CD8-positive, alpha-beta memory T cell (primary cell): ENCODE measurements around the gene SNX20. TPM values are rescaled to one million over a fixed set of nuclear protein-coding genes. Genes with fewer than 3 reads are reported as not detected.

Experiments
- CTCF ChIA-PET: fragments of 350-600 bp; sonication (Branson Sonifier 250); formaldehyde crosslinking; loops from one replicate; lab custom pipeline; 2021; ENCODE audit warnings: antibody characterized with exemption; lab: Charles Lee
- POLR2A ChIA-PET: fragments of 350-600 bp; sonication (Branson Sonifier 250); formaldehyde crosslinking; loops from one replicate; lab custom pipeline; 2021; ENCODE audit warnings: antibody characterized with exemption; lab: Charles Lee
- DNase-seq, 5 donors: peaks; one replicate each; pipeline versions ENCODE4 v3.0.0 to v3.0.0-alpha.2; 2020 to 2022; ENCODE audit warnings: mixed read lengths in 1 of 5
- H3K27ac ChIP-seq: one replicate; pipeline ENCODE4 v1.7.0; 2013; ENCODE audit warnings: low read depth, mild to moderate bottlenecking, low read length, moderate library complexity
- H3K27me3 ChIP-seq: 2 replicates; pipeline ENCODE4 v1.7.0; 2013; ENCODE audit warnings: low read length, mild to moderate bottlenecking; ENCODE audit not compliant: insufficient read depth, poor library complexity, severe bottlenecking
- H3K36me3 ChIP-seq: 2 replicates; pipeline ENCODE4 v1.7.0; 2013; ENCODE audit warnings: mild to moderate bottlenecking, low read length, moderate library complexity; ENCODE audit not compliant: insufficient read depth
- H3K4me1 ChIP-seq: 2 replicates; pipeline ENCODE4 v1.7.0; 2013; ENCODE audit warnings: mild to moderate bottlenecking, low read length, moderate library complexity; ENCODE audit not compliant: insufficient read depth
- H3K4me3 ChIP-seq: 2 replicates; pipeline ENCODE4 v1.7.0; 2013; ENCODE audit warnings: mild to moderate bottlenecking, low read length
- H3K9me3 ChIP-seq: 2 replicates; pipeline ENCODE4 v1.7.0; 2013; ENCODE audit warnings: mild to moderate bottlenecking, low read length
- H3K27ac Mint-ChIP-seq, 8 donors: one replicate each; pipeline ENCODE4 v1.8.0; 2020 to 2021; ENCODE audit warnings: mixed read lengths in 8 of 8, mild to moderate bottlenecking in 6 of 8, inconsistent platforms in 3 of 8, moderate library complexity in 3 of 8
- H3K27me3 Mint-ChIP-seq, 2 donors: one replicate each; pipeline ENCODE4 v1.8.0; 2020 to 2021; ENCODE audit warnings: mixed read lengths in 2 of 2, mild to moderate bottlenecking in 1 of 2, moderate library complexity in 1 of 2
- H3K36me3 Mint-ChIP-seq, 3 donors: one replicate each; pipeline ENCODE4 v1.8.0; 2020 to 2021; ENCODE audit warnings: mixed read lengths in 3 of 3, inconsistent platforms in 1 of 3, mild to moderate bottlenecking in 1 of 3
- H3K4me1 Mint-ChIP-seq, 3 donors: one replicate each; pipeline ENCODE4 v1.8.0; 2020 to 2021; ENCODE audit warnings: mixed read lengths in 3 of 3, inconsistent platforms in 1 of 3, mild to moderate bottlenecking in 1 of 3
- H3K4me3 Mint-ChIP-seq, 7 donors: one replicate each; pipeline ENCODE4 v1.8.0; 2020 to 2021; ENCODE audit warnings: mixed read lengths in 7 of 7, mild to moderate bottlenecking in 6 of 7, moderate library complexity in 4 of 7, inconsistent platforms in 2 of 7
- H3K9me3 Mint-ChIP-seq, 5 donors: one replicate each; pipeline ENCODE4 v1.8.0; 2020 to 2022; ENCODE audit warnings: mixed read lengths in 5 of 5, mild to moderate bottlenecking in 3 of 5, moderate library complexity in 2 of 5, inconsistent platforms in 1 of 5
- polyA plus RNA-seq: library from polyadenylated mRNA; unstranded; fragments of 300-500 nt; fragmentation: Illumina TruSeq; gene quantifications from one replicate; pipeline ENCODE4 v1.2.3, GENCODE V29; 2021
- total RNA-seq, 2 experiments: library from RNA; stranded (reverse); gene quantifications; one replicate each; pipeline ENCODE4 v1.2.3, GENCODE V29; 2021

SNX20 gene
- total and polyA plus RNA-seq, 3 experiments from 2014 or later, result 25.0 to 61.7 (median 27.8) TPM

DNA sequence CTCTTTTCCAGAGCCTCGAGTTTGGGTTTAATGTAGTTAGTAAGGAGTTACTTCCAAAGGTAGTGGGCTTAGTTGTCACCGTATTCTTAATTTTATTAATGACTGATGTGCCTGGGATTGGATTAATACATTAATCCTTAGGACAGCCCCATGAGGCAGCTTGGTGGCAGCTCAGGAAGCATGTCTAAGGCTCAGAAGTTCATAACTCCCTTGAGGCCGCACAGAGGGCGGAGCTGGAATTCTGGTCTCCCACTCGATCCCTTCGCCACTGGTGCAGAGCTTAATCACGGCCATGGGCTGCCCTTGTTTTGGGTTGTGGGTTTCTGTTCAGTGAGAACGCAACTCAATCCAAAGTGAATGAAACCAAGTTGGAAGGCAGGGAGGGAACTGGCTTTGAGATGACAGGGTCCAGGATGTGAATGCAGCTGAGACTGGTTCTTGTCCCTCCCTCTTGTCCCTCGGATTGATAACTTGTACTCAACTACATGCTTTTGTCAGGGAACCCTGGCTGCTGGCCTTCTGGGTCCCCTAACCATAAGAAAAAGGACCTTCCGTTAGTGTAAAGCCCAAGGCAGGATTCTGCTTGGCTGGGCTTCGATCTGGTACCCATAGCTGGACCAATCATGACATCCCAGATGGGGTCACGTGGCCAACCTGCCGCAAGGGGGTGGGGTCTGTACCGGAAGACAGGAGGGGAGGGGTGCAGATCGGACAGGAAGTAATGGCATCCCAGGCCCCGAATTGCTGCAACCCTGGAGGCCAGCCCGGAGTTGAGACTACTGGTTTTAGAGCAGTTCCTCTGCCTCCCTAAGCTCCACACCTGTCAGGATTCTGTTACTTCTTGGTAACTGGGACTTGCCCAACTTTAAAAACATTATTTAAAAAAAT is 45.4 kb downstream of the SNX20 start:
- H3K4me1 ChIP-seq, result no peaks in the 10 kb centered on the region
- no peak for DNase-seq
- ChIA-PET POLR2A (no interaction called here), CTCF (interaction anchor here (1.0 to 1.3 kb wide), 2 partner anchors 28 to 30 kb away, joined by 3 read pairs; no protein-coding TSS in a partner anchor)
- Mint-ChIP-seq H3K4me3 (no peak overlapping the region), H3K27me3 (peaks cover 0 to 4% of the 10 kb centered on the region in 2 donors), H3K36me3 (peaks cover 0 to 2% (median 0%) of the 10 kb centered on the region in 3 donors), H3K9me3 (no peaks in the 10 kb centered on the region), H3K27ac (peak overlapping the region in 2 of 8 donors; percentile 8 to 83), H3K4me1 (peaks cover 0 to 5% (median 3%) of the 10 kb centered on the region in 3 donors)
- no peak overlapping the region for H3K4me3 ChIP-seq
- H3K27ac ChIP-seq, result no peak overlapping the region
- no peaks in the 10 kb centered on the region for H3K9me3 ChIP-seq
- no peaks in the 10 kb centered on the region for H3K36me3 ChIP-seq
- H3K27me3 ChIP-seq, result no peaks in the 10 kb centered on the region

DNA sequence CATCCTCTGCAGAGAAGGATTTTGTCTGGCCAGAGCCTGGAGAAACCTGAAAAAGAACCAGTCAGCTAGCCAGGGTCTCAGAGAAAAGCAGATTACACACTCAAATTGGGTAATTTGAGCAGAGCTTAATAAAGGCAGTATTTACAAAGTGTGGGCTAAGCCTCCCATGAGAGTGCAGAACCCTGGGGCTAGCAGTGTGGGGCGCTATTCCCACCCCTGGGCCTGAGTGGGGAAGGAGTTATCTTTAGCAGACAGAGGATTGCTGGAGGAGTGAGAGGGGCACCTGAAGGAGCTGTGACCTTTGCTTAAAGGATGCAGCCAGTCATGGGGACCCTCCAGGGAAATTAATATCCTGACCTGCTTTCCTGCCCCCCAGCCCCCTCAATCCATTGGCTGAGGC is 46.2 kb downstream of the SNX20 start:
- H3K27ac ChIP-seq, result no peak overlapping the region
- no peaks in the 10 kb centered on the region for H3K36me3 ChIP-seq
- ChIA-PET CTCF (interaction anchor here (1.3 kb wide), 1 partner anchor 29 kb away, joined by 3 read pairs; no protein-coding TSS in a partner anchor), POLR2A (no interaction called here)
- H3K27me3 ChIP-seq, result no peaks in the 10 kb centered on the region
- no peaks in the 10 kb centered on the region for H3K9me3 ChIP-seq
- no peak overlapping the region for H3K4me3 ChIP-seq
- Mint-ChIP-seq H3K27ac (no peak overlapping the region), H3K36me3 (peaks cover 0 to 2% (median 0%) of the 10 kb centered on the region in 3 donors), H3K4me1 (peaks cover 0 to 5% (median 3%) of the 10 kb centered on the region in 3 donors), H3K27me3 (peaks cover 0 to 4% of the 10 kb centered on the region in 2 donors), H3K9me3 (no peaks in the 10 kb centered on the region), H3K4me3 (no peak overlapping the region)
- no peaks in the 10 kb centered on the region for H3K4me1 ChIP-seq
- no peak for DNase-seq

DNA sequence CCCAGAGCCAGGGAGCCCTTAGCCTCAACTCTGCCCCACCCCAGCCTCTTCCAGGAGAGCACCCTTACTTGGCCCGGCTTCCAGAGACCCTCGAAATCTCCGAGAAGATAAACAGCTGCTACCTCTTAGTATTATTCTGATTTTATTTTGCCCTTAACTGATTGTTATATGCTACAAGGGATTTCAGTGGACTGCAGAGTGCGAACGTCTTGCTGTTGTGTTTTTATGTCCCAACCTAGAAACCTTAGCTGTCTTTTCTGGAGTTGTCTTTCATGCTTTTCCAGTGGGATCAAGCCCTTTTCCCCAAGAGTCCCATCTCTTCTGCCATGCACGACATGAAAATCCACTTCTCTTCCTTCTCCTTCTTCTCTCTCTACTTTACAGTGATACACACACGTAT is 47.0 kb downstream of the SNX20 start:
- CTCF ChIA-PET, result no interaction called here
- Histone ChIP-seq H3K4me3 (no peak overlapping the region), H3K36me3 (no peaks in the 10 kb centered on the region), H3K27me3 (no peaks in the 10 kb centered on the region), H3K27ac (no peak overlapping the region), H3K9me3 (no peaks in the 10 kb centered on the region), H3K4me1 (no peaks in the 10 kb centered on the region)
- peaks cover 0 to 5% (median 3%) of the 10 kb centered on the region in 3 donors for H3K4me1 Mint-ChIP-seq
- H3K27me3 Mint-ChIP-seq, result peaks cover 0 to 2% of the 10 kb centered on the region in 2 donors
- H3K27ac Mint-ChIP-seq, result peak overlapping the region in 1 of 8 donors; percentile 58
- H3K36me3 Mint-ChIP-seq, result peaks cover 0 to 2% (median 0%) of the 10 kb centered on the region in 3 donors
- POLR2A ChIA-PET, result no interaction called here
- DNase-seq, result no peak
- no peaks in the 10 kb centered on the region for H3K9me3 Mint-ChIP-seq
- no peak overlapping the region for H3K4me3 Mint-ChIP-seq

DNA sequence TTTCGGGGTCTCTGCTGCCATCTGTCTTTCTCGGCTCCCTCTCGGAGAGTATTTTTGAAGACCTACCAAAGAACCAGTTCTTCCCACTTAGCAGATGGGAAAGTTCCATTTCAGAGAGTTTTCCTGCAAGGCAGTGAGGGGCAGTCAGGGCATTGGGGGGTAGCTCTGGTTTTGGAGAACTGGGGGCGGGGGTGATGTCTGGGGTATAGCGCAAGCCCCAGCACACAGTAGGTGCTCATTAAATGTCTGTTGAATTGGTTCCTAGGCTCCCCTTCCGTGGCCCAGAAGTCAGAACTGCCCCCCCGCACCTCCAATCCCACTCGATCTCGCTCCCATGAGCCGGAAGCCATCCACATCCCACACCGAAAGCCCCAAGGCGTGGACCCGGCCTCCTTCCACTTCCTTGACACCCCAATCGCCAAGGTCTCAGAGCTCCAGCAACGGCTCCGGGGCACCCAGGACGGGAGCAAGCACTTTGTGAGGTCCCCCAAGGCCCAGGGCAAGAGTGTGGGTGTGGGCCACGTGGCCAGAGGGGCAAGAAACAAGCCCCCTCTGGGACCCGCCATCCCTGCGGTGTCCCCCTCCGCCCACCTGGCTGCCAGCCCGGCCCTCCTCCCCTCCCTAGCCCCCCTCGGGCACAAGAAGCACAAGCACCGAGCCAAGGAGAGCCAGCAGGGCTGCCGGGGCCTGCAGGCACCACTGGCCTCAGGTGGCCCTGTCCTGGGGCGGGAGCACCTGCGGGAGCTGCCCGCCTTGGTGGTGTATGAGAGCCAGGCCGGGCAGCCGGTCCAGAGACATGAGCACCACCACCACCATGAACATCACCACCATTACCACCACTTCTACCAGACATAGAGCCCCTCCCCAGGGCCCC is 47.9 kb downstream of the SNX20 start:
- Histone ChIP-seq H3K9me3 (no peaks in the 10 kb centered on the region), H3K4me1 (peaks cover 1% of the 10 kb centered on the region), H3K36me3 (no peaks in the 10 kb centered on the region), H3K27me3 (no peaks in the 10 kb centered on the region), H3K4me3 (no peak overlapping the region), H3K27ac (no peak overlapping the region)
- H3K27ac Mint-ChIP-seq, result no peak overlapping the region
- CTCF ChIA-PET, result no interaction called here
- no peak for DNase-seq
- peaks cover 0 to 2% of the 10 kb centered on the region in 2 donors for H3K27me3 Mint-ChIP-seq
- H3K9me3 Mint-ChIP-seq, result no peaks in the 10 kb centered on the region
- POLR2A ChIA-PET, result no interaction called here
- H3K4me3 Mint-ChIP-seq, result no peak overlapping the region
- H3K4me1 Mint-ChIP-seq, result peaks cover 0 to 5% (median 3%) of the 10 kb centered on the region in 3 donors
- H3K36me3 Mint-ChIP-seq, result peaks cover 0 to 2% (median 0%) of the 10 kb centered on the region in 3 donors

DNA sequence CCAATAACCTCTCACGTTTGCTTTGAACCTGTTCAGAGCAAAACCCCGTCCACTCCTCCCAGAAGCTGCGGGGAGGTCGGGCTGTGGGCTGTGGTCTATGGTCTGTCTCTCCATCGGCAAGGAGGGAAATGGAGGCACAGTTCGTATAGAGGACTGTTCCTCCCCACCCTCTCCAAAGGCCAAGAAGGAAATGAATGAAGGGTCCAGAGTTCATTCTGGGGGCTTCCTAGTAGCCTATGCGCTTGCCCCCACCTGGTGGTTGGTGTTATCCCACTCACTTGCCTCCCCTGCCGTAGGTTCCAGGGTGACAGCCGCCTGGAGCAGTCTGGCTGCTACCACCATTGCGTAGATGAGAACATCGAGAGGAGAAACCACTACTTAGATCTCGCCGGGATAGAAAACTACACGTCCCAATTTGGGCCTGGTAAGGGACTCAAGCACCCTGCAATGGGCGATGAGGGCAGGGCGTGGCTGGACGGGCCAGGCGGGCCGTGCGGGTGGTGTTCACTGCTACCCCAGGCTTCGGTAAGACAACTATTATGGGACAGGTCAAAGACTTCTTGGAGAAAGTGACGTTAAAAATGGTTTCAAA is 49.0 kb downstream of the SNX20 start:
- Mint-ChIP-seq H3K36me3 (peaks cover 0 to 4% (median 0%) of the 10 kb centered on the region in 3 donors), H3K4me3 (no peak overlapping the region), H3K27me3 (peaks cover 0 to 4% of the 10 kb centered on the region in 2 donors), H3K4me1 (peaks cover 7 to 12% (median 10%) of the 10 kb centered on the region in 3 donors), H3K9me3 (no peaks in the 10 kb centered on the region), H3K27ac (no peak overlapping the region)
- Histone ChIP-seq H3K4me3 (no peak overlapping the region), H3K4me1 (peaks cover 12% of the 10 kb centered on the region), H3K27me3 (no peaks in the 10 kb centered on the region), H3K27ac (no peak overlapping the region), H3K9me3 (no peaks in the 10 kb centered on the region), H3K36me3 (no peaks in the 10 kb centered on the region)
- ChIA-PET CTCF (no interaction called here), POLR2A (no interaction called here)
- no peak for DNase-seq

DNA sequence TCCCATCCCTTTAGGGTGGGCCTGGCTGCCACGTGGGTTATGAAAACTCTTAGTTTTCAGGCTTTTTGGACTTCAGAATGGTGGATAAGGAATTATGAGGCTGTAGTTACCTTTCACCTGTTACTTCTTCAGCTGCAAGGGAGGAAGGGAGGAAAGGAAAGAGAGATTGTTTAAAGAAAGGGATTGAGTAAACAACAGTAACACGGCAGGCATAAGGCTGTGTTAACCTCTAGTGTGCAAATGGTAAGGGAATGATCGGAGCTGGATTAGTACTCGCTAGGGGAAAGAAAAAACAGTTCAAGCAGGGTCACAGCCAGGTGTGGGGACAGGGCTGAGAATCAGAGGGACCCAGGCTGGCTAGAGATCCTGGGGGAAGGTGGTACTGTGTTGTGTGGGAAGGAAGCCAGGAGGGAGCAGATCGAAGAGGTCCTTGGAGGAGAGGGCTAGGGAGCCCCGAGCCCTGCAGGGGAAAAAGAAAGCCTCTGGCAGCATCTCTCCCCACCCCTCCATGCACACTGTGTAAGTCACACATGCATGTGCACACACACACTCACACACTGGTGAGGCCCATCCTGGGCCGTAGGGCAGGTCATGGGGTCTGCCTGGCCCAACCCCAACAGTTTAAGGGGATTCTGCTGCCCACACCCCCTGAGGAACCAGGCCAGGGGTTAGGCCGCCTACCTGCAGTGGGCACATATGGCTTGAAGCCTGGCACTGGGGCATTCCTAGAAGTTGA is 49.7 kb downstream of the SNX20 start:
- H3K4me1 Mint-ChIP-seq, result peaks cover 14 to 18% (median 15%) of the 10 kb centered on the region in 3 donors
- peaks cover 0 to 4% (median 0%) of the 10 kb centered on the region in 3 donors for H3K36me3 Mint-ChIP-seq
- H3K27ac ChIP-seq, result no peak overlapping the region
- H3K27me3 ChIP-seq, result no peaks in the 10 kb centered on the region
- H3K36me3 ChIP-seq, result no peaks in the 10 kb centered on the region
- H3K27me3 Mint-ChIP-seq, result peaks cover 0 to 5% of the 10 kb centered on the region in 2 donors
- ChIA-PET CTCF (no interaction called here), POLR2A (no interaction called here)
- peak overlapping the region in 1 of 8 donors; percentile 66 for H3K27ac Mint-ChIP-seq
- H3K4me3 ChIP-seq, result no peak overlapping the region
- H3K4me3 Mint-ChIP-seq, result no peak overlapping the region
- no peaks in the 10 kb centered on the region for H3K9me3 Mint-ChIP-seq
- no peak for DNase-seq
- H3K9me3 ChIP-seq, result no peaks in the 10 kb centered on the region
- peaks cover 19% of the 10 kb centered on the region for H3K4me1 ChIP-seq

DNA sequence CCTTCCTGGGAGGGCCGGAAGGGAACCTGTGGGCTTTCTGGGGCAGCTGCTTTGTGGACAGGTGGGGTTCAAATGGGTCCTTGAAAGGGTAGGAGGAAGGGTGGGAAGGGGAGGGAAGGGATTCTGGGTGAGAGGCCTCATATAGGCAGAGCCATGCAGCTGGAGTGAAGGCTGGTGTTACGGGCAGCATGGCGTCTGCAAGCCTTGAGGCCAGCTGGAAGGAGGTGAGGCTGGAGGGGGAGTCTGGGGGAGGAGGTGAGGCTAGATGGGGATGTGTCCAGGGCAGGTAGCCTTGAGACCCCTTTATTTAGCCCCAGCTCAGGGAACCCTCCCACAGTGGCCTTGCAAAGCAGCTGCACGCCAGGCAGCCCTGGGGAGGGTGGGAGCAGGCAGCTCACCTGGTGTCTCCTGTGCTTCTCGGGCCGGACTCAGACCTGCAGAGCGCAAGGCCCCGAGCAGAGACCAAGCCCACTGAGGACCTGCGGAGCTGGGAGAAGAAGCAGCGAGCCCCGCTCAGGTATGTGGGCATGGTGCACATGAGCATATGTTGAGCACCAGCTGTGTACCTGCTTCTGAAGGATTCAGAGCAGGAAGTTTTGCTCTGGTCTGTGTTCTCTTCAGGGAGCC is 50.6 kb downstream of the SNX20 start:
- ChIA-PET POLR2A (no interaction called here), CTCF (no interaction called here)
- no peak for DNase-seq
- H3K9me3 ChIP-seq, result no peaks in the 10 kb centered on the region
- no peak overlapping the region for H3K27ac ChIP-seq
- H3K27ac Mint-ChIP-seq, result peak overlapping the region in 1 of 8 donors; percentile 3
- peaks cover 24% of the 10 kb centered on the region for H3K4me1 ChIP-seq
- no peaks in the 10 kb centered on the region for H3K9me3 Mint-ChIP-seq
- peaks cover 15 to 19% (median 18%) of the 10 kb centered on the region in 3 donors for H3K4me1 Mint-ChIP-seq
- peaks cover 0 to 6% of the 10 kb centered on the region in 2 donors for H3K27me3 Mint-ChIP-seq
- H3K4me3 Mint-ChIP-seq, result no peak overlapping the region
- H3K36me3 ChIP-seq, result no peaks in the 10 kb centered on the region
- no peaks in the 10 kb centered on the region for H3K27me3 ChIP-seq
- peaks cover 0 to 4% (median 0%) of the 10 kb centered on the region in 3 donors for H3K36me3 Mint-ChIP-seq
- H3K4me3 ChIP-seq, result no peak overlapping the region
